Smooth muscle cell of the umbilical artery (primary cell): ENCODE results near the gene RABEP1. TPM values are rescaled to one million over a fixed set of nuclear protein-coding genes. Genes with fewer than 3 reads are reported as not detected.

Experiments used
- total RNA-seq: library from RNA; depleted of rRNA; stranded (reverse); fragments of >200 nt; gene quantifications from 2 replicates; pipeline ENCODE4 v1.2.3, GENCODE V29; 2014

RABEP1 gene
- 55.2 and 70.9 TPM in 2 replicates for total RNA-seq

GRCh38 chr17:5281814-5282641, at the start of gene RABEP1:
Gene RABEP1, plus strand, starts transcription at chr17:5282284. Its CDS starts 203 bp downstream, at chr17:5282487.

GRCh38 chr17:5234645-5235576, 47.2 kb upstream of the RABEP1 start, which contains the start of gene SCIMP:
Gene SCIMP, minus strand, starts transcription at chr17:5234860. Its CDS starts 105 bp downstream, at chr17:5234755.

GRCh38 chr17:5419356-5419958, 137.4 kb downstream of the RABEP1 start, which contains the start of gene NUP88:
Gene NUP88, minus strand, starts transcription at chr17:5419662. Its CDS starts 12 bp downstream, at chr17:5419650.

GRCh38 chr17:5419959-5420653, 138.0 kb downstream of the RABEP1 start, which contains the start of gene RPAIN:
Gene RPAIN, plus strand, starts transcription at chr17:5420182. Its CDS starts 29 bp downstream, at chr17:5420211.

Other genes with a start within 250 kb of the RABEP1 start
- under 0.01 TPM in 1 of 2 replicates, not detected in the other for gene SLC52A1, start 246.9 kb upstream of the RABEP1 start, total RNA-seq
- gene ZFP3, start 203.8 kb upstream of the RABEP1 start, total RNA-seq = 1.2 TPM in 2 replicates
- 4.1 and 5.3 TPM in 2 replicates for gene ZNF232, start 170.4 kb upstream of the RABEP1 start, total RNA-seq
- gene USP6, start 166.3 kb upstream of the RABEP1 start, total RNA-seq = under 0.01 and 0.05 TPM in 2 replicates
- 7.8 and 8.3 TPM in 2 replicates for gene ZNF594, start 90.4 kb upstream of the RABEP1 start, total RNA-seq
- not detected in 2 replicates for gene SCIMP, start 47.4 kb upstream of the RABEP1 start, total RNA-seq
- 57.3 and 95.8 TPM in 2 replicates for gene NUP88, start 137.4 kb downstream of the RABEP1 start, total RNA-seq
- 36.9 and 60.0 TPM in 2 replicates for gene RPAIN, start 137.9 kb downstream of the RABEP1 start, total RNA-seq
- 144 and 189 TPM in 2 replicates for gene C1QBP, start 156.9 kb downstream of the RABEP1 start, total RNA-seq
- 7.4 and 18.8 TPM in 2 replicates for gene DHX33, start 186.7 kb downstream of the RABEP1 start, total RNA-seq
- 35.6 and 38.0 TPM in 2 replicates for gene DERL2, start 203.9 kb downstream of the RABEP1 start, total RNA-seq
- gene MIS12, start 204.3 kb downstream of the RABEP1 start, total RNA-seq = 13.1 and 14.5 TPM in 2 replicates